ENCODE measurements around the gene DNAAF8.

Gene DNAAF8

GRCh38 chr16:4785758-4786433 lies 51.6 kb downstream of the DNAAF8 start:
- no peak for DNase-seq

DNA sequence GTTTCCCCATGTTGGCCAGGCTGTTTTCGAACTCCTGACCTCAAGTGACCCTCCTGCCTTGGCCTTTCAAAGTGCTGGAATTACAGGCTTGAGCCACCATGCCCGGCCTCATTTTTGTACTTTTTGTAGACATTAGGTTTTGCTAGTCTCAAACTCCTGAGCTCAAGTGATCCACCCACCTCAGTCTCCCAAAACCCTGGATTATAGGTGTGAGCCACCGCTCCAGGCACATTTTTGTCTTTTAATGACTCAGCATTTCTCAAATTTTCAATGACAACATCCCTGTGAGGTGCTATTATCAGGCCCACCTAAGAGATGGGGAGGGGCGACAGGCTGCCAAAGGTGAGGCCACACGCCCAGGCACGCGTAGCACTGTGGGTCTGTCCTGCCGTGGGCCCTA lies 52.7 kb downstream of the DNAAF8 start:
- DNase-seq = no peak

- no peak for DNase-seq
These were observed 53.5 kb downstream of the DNAAF8 start, which contains the start of gene SEPTIN12 for GRCh38 chr16:4787627-4788482. Gene SEPTIN12 (minus strand): TSS chr16:4788345. CDS start chr16:4787645, 700 bp downstream.

- DNase-seq = no peak
These were observed 54.2 kb downstream of the DNAAF8 start for GRCh38 chr16:4788489-4788889.

DNA sequence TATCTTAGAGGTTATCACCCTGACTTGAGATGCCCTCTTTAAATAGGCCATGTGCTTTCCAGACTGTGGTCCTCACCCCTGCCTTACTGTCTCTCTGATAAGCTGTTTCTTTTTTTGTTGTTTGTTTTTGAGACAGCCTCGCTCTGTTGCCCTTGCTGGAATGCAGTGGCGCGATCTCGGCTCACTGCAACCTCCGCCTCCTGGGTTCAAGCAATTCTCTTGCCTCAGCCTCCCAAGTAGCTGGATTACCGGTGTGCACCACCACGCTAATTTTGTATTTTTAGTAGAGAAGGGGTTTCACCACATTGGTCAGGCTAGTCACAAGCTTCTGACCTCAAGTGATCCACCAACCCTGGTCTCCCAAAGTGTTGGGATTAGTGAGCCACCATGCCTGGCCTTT lies 54.6 kb downstream of the DNAAF8 start:
- no peak for DNase-seq

- no peak for DNase-seq
These were observed 55.9 kb downstream of the DNAAF8 start for GRCh38 chr16:4790261-4790660.

- no peak for DNase-seq
These were observed 56.5 kb downstream of the DNAAF8 start for GRCh38 chr16:4790871-4791270.

- no peak for DNase-seq
These were observed 58.7 kb downstream of the DNAAF8 start for GRCh38 chr16:4792951-4793513.

DNA sequence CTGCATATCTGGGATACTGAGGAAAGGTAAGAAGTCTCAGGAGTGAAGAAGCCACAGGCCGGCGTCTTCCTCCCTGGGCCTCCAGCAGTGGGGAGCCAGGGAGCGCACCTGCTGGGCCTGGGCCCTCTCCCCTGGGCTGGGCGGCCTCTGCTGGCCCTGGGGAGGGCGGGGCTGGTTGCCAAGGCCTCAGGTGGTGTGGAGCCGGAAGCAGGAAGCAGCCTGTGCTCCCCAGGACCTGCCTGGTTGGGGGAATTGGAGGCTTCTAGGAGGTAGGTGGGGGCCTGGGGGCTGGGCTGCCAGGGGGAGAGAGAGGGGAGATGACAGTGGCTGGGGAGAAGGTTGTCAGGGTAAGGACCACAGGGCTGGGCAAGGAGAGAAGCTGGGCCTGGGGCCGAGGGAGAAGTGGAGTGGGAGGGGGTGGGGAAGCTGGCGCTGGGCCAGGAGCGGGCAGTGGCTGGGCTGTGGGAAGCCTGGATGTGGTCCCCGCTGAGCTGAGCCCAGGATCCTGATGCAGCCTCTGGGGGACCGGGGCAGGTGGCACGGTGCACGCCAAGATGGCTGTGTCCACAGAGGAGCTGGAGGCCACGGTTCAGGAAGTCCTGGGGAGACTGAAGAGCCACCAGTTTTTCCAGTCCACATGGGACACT lies 61.0 kb downstream of the DNAAF8 start, which contains the start of gene SMIM22:
TSS of gene SMIM22 (plus strand) at position 189 of the 647 bp plus-strand sequence. CDS start at position 555, 366 bp downstream.
- no peak for DNase-seq

DNA sequence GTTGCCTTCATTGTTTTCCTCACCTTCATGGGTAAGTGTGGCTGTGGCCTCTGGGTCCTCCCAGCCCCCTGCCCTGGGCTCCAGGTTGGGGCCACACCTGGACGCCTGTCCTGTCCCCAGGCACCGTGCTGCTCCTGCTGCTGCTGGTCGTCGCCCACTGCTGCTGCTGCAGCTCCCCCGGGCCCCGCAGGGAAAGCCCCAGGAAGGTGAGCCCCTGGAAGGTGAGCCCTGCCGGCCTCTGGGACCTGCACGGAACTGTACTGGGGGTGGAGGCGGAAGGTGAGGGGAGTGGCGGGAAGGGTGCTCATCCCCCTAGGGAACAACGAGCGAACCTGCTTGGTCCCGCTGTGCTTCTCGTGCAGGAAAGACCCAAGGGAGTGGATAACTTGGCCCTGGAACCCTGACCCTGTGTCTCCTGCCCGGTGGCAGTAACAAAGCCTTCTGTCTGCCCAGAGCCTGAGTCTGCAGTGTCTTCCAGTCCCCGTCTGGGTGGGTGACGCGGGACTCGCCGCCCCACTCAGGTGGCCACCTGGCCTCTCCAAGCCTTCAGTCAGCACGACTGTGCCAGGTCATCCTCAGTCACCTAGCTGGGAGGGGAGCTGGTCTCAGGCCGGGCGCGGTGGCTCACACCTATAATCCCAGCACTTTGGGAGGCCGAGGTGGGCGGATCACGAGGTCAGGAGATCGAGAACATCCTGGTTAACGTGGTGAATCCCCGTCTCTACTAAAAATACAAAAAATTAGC lies 61.7 kb downstream of the DNAAF8 start:
- no peak for DNase-seq

GRCh38 chr16:4796982-4797804 lies 62.9 kb downstream of the DNAAF8 start:
- DNase-seq = no peak

DNA sequence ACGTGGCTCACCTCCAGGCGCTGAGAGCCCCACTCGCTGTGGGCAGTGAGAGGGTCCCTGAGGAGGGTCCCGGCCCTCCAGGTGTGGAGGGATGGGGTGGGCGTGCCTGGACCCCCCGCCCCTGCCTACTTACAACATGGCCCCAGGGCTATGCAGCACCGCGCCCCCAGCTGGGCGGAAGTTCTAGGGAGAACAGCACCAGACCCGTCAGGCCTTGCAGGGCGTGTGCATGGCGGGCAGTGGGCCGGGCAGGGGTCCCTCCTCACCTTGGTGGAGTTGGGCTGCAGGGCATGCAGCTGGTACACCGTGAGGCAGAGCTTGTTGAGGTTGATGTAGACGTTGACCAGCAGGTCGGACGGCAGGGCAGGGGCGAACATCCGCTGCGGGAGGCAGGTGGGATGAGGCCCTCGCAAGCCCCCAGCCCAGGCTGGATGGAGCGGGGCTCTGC lies 63.5 kb downstream of the DNAAF8 start:
- no peak for DNase-seq

DNA sequence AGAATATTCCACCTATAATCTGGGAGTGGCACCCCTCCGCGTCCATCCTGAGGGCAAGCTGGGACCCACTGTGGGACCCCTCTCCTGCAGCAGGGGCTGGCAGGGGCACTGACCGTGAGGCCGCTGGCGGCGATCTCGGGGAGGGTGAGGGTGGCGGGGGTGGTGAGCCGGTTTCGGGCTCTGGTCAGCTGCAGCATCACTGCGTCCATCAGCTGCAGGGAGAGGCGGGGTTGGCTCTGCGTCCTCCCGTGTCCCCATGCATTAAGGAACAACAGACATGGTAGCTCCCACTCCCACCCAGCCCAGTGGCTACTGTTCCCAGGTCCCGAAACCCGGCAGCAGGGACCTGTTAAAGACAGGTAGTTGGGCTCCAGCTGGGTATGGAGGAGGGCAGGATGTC lies 64.1 kb downstream of the DNAAF8 start:
- DNase-seq = no peak

Measured in central memory CD4-positive, alpha-beta T cell (primary cell).